IMR-90 (cell line): Measurements from ENCODE around the gene EFEMP1. TPM values are rescaled to one million over a fixed set of nuclear protein-coding genes. Genes with fewer than 3 reads are reported as not detected.

ENCODE experiments used
- ATAC-seq: fragments of 200-7000 bp; cut with Tn5 transposase; 2 replicates; pipeline ENCODE4 v1.9.1; 2020; ENCODE audit warnings: low read depth, mild to moderate bottlenecking, moderate library complexity
- BruUV-seq: library from RNA; stranded (reverse); fragments of 400-500 nt; replicated peaks from 2 replicates; lab custom pipeline; 2021; lab: Mats Ljungman, UMichigan
- CTCF ChIA-PET: fragments of 300-600 bp; formaldehyde crosslinking; extraction: SDS; loops from one replicate; lab custom pipeline; 2021; ENCODE audit warnings: antibody characterized with exemption; lab: Yijun Ruan, JAX
- POLR2A ChIA-PET: fragments of 300-600 bp; sonication (Branson Sonifier 250); formaldehyde crosslinking; loops from one replicate; lab custom pipeline; 2022; ENCODE audit warnings: antibody characterized with exemption; ENCODE audit not compliant: unreplicated experiment; lab: Charles Lee
- DNase-seq: peaks from one replicate; pipeline ENCODE4 v3.0.0; 2013
- H2AFZ ChIP-seq: replicated peaks from 2 replicates; pipeline ENCODE3; 2013; ENCODE audit warnings: low read length, mild to moderate bottlenecking; ENCODE audit not compliant: poor library complexity
- H2AK5ac ChIP-seq: 2 replicates; pipeline ENCODE4 v1.6.1; 2013; ENCODE audit warnings: low read depth, low read length, inconsistent platforms
- H2AK9ac ChIP-seq: replicated peaks from 2 replicates; pipeline ENCODE3; 2013; ENCODE audit warnings: mild to moderate bottlenecking, low read depth, low read length, moderate library complexity; ENCODE audit not compliant: poor library complexity
- H2BK120ac ChIP-seq: 2 replicates; pipeline ENCODE4 v1.6.1; 2013; ENCODE audit warnings: low read depth, low read length, inconsistent platforms
- H2BK15ac ChIP-seq: 3 replicates; pipeline ENCODE4 v1.6.1; 2013; ENCODE audit warnings: low read depth, low read length, inconsistent platforms
- H2BK20ac ChIP-seq: 2 replicates; pipeline ENCODE4 v1.6.1; 2013; ENCODE audit warnings: low read depth, mild to moderate bottlenecking, inconsistent platforms, low read length, moderate library complexity
- H2BK5ac ChIP-seq: 2 replicates; pipeline ENCODE4 v1.6.1; 2013; ENCODE audit warnings: mild to moderate bottlenecking, low read depth, low read length, inconsistent platforms; ENCODE audit not compliant: poor library complexity, severe bottlenecking
- H3K14ac ChIP-seq: replicated peaks from 2 replicates; pipeline ENCODE4 v1.6.1; 2013; ENCODE audit warnings: low read depth, low read length, inconsistent platforms
- H3K18ac ChIP-seq: 2 replicates; pipeline ENCODE4 v1.6.1; 2013; ENCODE audit warnings: low read depth, low read length, control low read depth
- H3K23ac ChIP-seq: 2 replicates; pipeline ENCODE4 v1.6.1; 2013; ENCODE audit warnings: low read depth, low read length, inconsistent platforms
- H3K27ac ChIP-seq: 2 replicates; pipeline ENCODE4 v1.5.1; 2013; ENCODE audit warnings: mild to moderate bottlenecking, control low read depth, low read length; ENCODE audit not compliant: insufficient read depth
- H3K27me3 ChIP-seq: 2 replicates; pipeline ENCODE4 v1.6.1; 2013; ENCODE audit warnings: low read length; ENCODE audit not compliant: control insufficient read depth, insufficient read depth
- H3K36me3 ChIP-seq: 2 replicates; pipeline ENCODE4 v1.6.1; 2013; ENCODE audit warnings: low read length, mixed read lengths; ENCODE audit not compliant: control insufficient read depth, insufficient read depth
- H3K4ac ChIP-seq: 2 replicates; pipeline ENCODE4 v1.6.1; 2013; ENCODE audit warnings: low read depth, low read length, inconsistent platforms
- H3K4me1 ChIP-seq: 2 replicates; pipeline ENCODE4 v1.6.1; 2013; ENCODE audit warnings: low read length, mixed read lengths; ENCODE audit not compliant: control insufficient read depth, insufficient read depth
- H3K4me2 ChIP-seq: 2 replicates; pipeline ENCODE4 v1.6.1; 2013; ENCODE audit warnings: low read depth, mild to moderate bottlenecking, control low read depth, low read length, moderate library complexity
- H3K4me3 ChIP-seq: 2 replicates; pipeline ENCODE4 v1.5.1; 2013; ENCODE audit warnings: low read depth, mild to moderate bottlenecking, control low read depth, low read length, moderate library complexity; ENCODE audit not compliant: insufficient read depth
- H3K56ac ChIP-seq: 2 replicates; pipeline ENCODE4 v1.6.1; 2013; ENCODE audit warnings: low read length, inconsistent platforms; ENCODE audit not compliant: insufficient read depth; ENCODE audit errors: extremely low read depth
- H3K79me1 ChIP-seq, 2 experiments: 2 replicates each; pipeline ENCODE4 v1.6.1; 2013; ENCODE audit warnings: low read length in 2 of 2, inconsistent platforms in 1 of 2, low read depth in 1 of 2
- H3K9ac ChIP-seq: 2 replicates; pipeline ENCODE4 v1.6.1; 2013; ENCODE audit warnings: low read depth, low read length, control low read depth
- H3K9me1 ChIP-seq: 2 replicates; pipeline ENCODE4 v1.6.1; 2013; ENCODE audit warnings: low read length, inconsistent platforms; ENCODE audit not compliant: insufficient read depth
- H3K9me3 ChIP-seq: 2 replicates; pipeline ENCODE4 v1.6.1; 2013; ENCODE audit warnings: low read length; ENCODE audit not compliant: control insufficient read depth, insufficient read depth
- H4K20me1 ChIP-seq: 2 replicates; pipeline ENCODE4 v1.6.1; 2013; ENCODE audit warnings: low read length, inconsistent platforms; ENCODE audit not compliant: insufficient read depth
- H4K5ac ChIP-seq: 2 replicates; pipeline ENCODE4 v1.6.1; 2013; ENCODE audit warnings: mild to moderate bottlenecking, low read depth, low read length, control low read depth
- H4K8ac ChIP-seq, 2 experiments: 2 replicates each; pipeline ENCODE4 v1.6.1; 2013; ENCODE audit warnings: low read depth in 2 of 2, low read length in 2 of 2, control low read depth in 1 of 2, inconsistent platforms in 1 of 2
- H4K91ac ChIP-seq: 2 replicates; pipeline ENCODE4 v1.6.1; 2013; ENCODE audit warnings: low read depth, low read length, inconsistent platforms; ENCODE audit not compliant: insufficient read depth
- CHD1 ChIP-seq: IDR thresholded peaks from 2 replicates; pipeline ENCODE4 v1.6.1; 2012; ENCODE audit warnings: low read depth, low read length, improper control_type of control experiment
- FOS ChIP-seq: fragments of 150-350 bp; IDR thresholded peaks from 2 replicates; pipeline ENCODE4 v1.6.1; 2016; ENCODE audit warnings: low read depth, low read length
- MAZ ChIP-seq: IDR thresholded peaks from 2 replicates; pipeline ENCODE4 v1.6.1; 2012; ENCODE audit warnings: low read depth, mild to moderate bottlenecking, low read length, improper control_type of control experiment, moderate library complexity, borderline replicate concordance
- WGBS, 2 experiments: methylation state at CpG; one replicate each; pipeline versions ENCODE4 v1.1.5 to v1.1.7; 2013; ENCODE audit warnings: missing lambda C conversion rate in 2 of 2; ENCODE audit not compliant: insufficient read length in 1 of 2; ENCODE audit errors: extremely low coverage in 2 of 2; 5-methylcytosine and 5-hydroxymethylcytosine counted together
- dilution Hi-C: fragments of 300-500 bp; cut with HindIII; formaldehyde crosslinking; loops from one replicate; pipeline ENCODE4 v1.14.3; 2018; ENCODE audit warnings: low sequenced_read_pairs; ENCODE audit not compliant: unreplicated experiment
- in situ Hi-C: fragments of 300-500 bp; cut with MboI; formaldehyde crosslinking; loops from 3 replicates; pipeline ENCODE4 v1.14.3; 2019; ENCODE audit warnings: low sequenced_read_pairs, inconsistent platforms, mixed read lengths
- intact Hi-C: fragments of 100-400 bp; cut with micrococcal nuclease; formaldehyde crosslinking; loops from 2 replicates; pipeline ENCODE4 v1.10.0; 2022
- polyA plus RNA-seq, 3 experiments: library from polyadenylated mRNA; depleted of rRNA; stranded (reverse); fragments of >200 nt; gene quantifications; 2 replicates each; pipeline ENCODE4 v1.2.3, GENCODE V29; 2012; ENCODE audit warnings: low replicate concordance in 1 of 3
- total RNA-seq: library from RNA; depleted of rRNA; stranded (reverse); fragments of >200 nt; gene quantifications from 2 replicates; pipeline ENCODE4 v1.2.3, GENCODE V29; 2012

EFEMP1 gene
- total and polyA plus RNA-seq, 2 of the 4 experiments (the other 2 are of a cell fraction), result 214 to 219 TPM

GRCh38 chr2:55957142-55957541 is 33.6 kb upstream of the EFEMP1 start:
- TF ChIP-seq MAZ (no peak), CHD1 (no peak), FOS (no peak)
- H4K20me1 ChIP-seq, result no peaks in the 10 kb centered on the region
- H3K4me3 ChIP-seq, result no peak overlapping the region
- H3K18ac ChIP-seq, result no peak overlapping the region
- H3K36me3 ChIP-seq, result no peaks in the 10 kb centered on the region
- no peak overlapping the region for H3K4me2 ChIP-seq
- no peaks in the 10 kb centered on the region; the same call in 1 of the 2 replicates for H3K9me1 ChIP-seq
- in situ Hi-C loops (no loop called here), intact Hi-C loops (no loop called here), dilution Hi-C loops (no loop called here)
- H2BK20ac ChIP-seq, result no peak overlapping the region
- H3K27me3 ChIP-seq, result peaks cover 2% of the 10 kb centered on the region; the same call in 1 of the 2 replicates
- no peaks in the 10 kb centered on the region for H3K79me1 ChIP-seq
- no peak overlapping the region for H4K91ac ChIP-seq
- ChIA-PET CTCF (no interaction called here), POLR2A (no interaction called here)
- H4K8ac ChIP-seq, result no peak overlapping the region
- no peak overlapping the region for H3K27ac ChIP-seq
- no peak overlapping the region for H2AK9ac ChIP-seq
- H4K5ac ChIP-seq, result no peak overlapping the region
- BruUV-seq, result no TSS peak
- no peak overlapping the region for H2BK15ac ChIP-seq
- peaks cover 4% of the 10 kb centered on the region for H3K4me1 ChIP-seq
- no peak overlapping the region; the same call in 1 of the 2 replicates for H3K14ac ChIP-seq
- DNase-seq (no peak), ATAC-seq (no peak)
- no peak overlapping the region for H3K4ac ChIP-seq
- H3K9me3 ChIP-seq, result no peaks in the 10 kb centered on the region
- no peak overlapping the region for H2AK5ac ChIP-seq
- no peak overlapping the region for H3K9ac ChIP-seq
- no peak overlapping the region for H2BK5ac ChIP-seq
- WGBS, 2 experiments, result no CpG with 5 or more reads among the region's 3 CpGs
- H3K23ac ChIP-seq, result no peak overlapping the region
- H2BK120ac ChIP-seq, result no peak overlapping the region
- H3K56ac ChIP-seq, result no peak overlapping the region
- no peak overlapping the region for H2AFZ ChIP-seq
